Smooth muscle cell of the pulmonary artery (primary cell): ENCODE results near the gene CC2D1B. TPM values are rescaled to one million over a fixed set of nuclear protein-coding genes. Genes with fewer than 3 reads are reported as not detected.

Experiments
- total RNA-seq: library from RNA; depleted of rRNA; stranded (reverse); fragments of >200 nt; gene quantifications from 2 replicates; pipeline ENCODE4 v1.2.3, GENCODE V29; 2014

Gene CC2D1B
- 29.5 and 39.4 TPM in 2 replicates for total RNA-seq

GRCh38 chr1:52365746-52366516, at the start of gene CC2D1B:
TSS of gene CC2D1B (minus strand) at chr1:52366205. CDS start at chr1:52364620, 1,585 bp downstream.

DNA sequence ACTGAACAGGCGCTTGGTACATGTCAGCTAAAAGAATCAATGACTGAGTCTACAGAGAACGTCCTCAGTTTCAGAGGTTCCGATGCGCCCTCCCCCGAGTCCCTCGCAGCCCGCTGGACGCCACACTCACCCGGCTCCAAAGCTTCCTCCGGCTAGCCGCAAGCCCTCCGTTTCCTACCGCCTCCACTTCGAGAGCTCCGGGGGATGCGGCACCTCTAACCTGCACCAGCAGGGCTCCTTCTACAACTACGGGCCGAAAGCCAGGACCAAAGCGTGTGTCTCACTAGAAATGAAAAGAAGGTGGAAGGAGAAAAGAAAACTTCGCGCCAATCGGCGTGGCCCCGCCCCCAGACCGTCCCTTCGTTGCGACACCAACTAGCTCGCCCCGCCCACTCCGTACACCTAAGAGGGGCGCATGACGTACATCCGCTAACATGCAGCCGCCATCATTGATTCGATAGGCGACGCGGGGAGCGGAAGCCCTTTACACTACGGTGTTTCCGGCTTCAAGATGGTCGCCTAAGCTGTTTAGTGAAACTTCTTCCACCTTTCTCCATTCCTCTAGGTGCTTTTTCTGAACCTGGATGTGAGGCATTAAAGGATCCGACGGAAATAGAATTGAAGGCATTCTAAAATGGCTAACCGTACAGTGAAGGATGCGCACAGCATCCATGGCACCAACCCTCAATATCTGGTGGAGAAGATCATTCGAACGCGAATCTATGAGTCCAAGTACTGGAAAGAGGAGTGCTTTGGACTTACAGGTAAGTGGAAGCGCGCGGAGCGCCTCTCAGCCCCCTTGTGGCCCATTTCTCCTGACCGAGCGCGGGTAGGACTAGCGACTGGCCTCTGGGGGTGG, 38.3 kb upstream of the CC2D1B start, which contains the start of the genes ORC1 and PRPF38A:
ORC1 (minus strand) TSS at position 308 of the 859 bp plus-strand sequence. CDS start 2,200 bp downstream, outside the sequence.
PRPF38A (plus strand) TSS at position 487 of the 859 bp plus-strand sequence; CDS start at position 635, 148 bp downstream.

Other genes starting within 250 kb of the CC2D1B start
- 40.7 and 45.1 TPM in 2 replicates for gene ZFYVE9, start 224.1 kb downstream of the CC2D1B start, total RNA-seq
- gene ORC1, start 38.2 kb upstream of the CC2D1B start, total RNA-seq = 0.99 and 1.4 TPM in 2 replicates
- gene PRPF38A, start 38.4 kb upstream of the CC2D1B start, total RNA-seq = 8.5 and 9.1 TPM in 2 replicates
- gene TUT4, start 186.9 kb upstream of the CC2D1B start, total RNA-seq = 27.2 and 29.7 TPM in 2 replicates
- gene GPX7, start 236.2 kb upstream of the CC2D1B start, total RNA-seq = 13.3 and 14.6 TPM in 2 replicates